GM18861 (cell line): ENCODE results near the gene MCRIP2.

ENCODE experiments used
- ATAC-seq: cut with Tn5 transposase; IDR thresholded peaks from one replicate; pipeline ENCODE4 v1.9.1; 2021; ENCODE audit not compliant: unreplicated experiment

The MCRIP2 gene

DNA sequence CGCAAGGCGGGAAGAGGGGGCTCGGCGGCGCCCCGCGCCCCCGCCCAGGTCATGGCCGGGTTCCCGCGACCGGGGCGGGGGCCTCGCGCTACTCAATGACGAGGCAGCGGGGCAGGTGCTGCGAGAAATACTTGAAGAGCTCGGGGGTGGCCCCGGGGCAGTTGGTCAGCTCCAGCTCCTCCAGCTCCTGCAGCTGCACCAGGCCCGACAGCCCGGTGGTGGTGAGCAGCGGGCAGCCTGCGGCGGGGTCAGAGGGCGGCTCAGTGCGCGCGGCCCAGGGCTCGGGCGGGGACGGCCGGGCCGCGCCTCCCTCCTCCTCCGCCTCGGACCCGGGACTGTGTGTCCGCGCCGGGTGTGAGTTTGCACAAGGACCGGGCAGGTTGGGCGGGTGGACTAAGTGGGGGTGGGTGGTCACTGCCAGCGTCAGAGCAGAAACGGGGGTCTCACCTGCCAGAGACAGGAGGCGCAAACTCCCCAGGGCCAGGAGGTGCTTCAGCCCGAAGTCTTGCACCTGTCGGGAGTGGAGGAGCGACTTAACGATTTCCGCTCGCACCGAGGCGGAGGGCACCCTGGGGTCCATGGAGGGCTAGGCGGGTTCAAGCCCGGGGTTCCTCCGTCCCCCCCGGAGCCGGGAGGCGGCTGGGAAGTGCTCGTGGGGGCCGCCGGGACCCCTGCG lies 52.7 kb downstream of the MCRIP2 start:
- ATAC-seq = no peak

DNA sequence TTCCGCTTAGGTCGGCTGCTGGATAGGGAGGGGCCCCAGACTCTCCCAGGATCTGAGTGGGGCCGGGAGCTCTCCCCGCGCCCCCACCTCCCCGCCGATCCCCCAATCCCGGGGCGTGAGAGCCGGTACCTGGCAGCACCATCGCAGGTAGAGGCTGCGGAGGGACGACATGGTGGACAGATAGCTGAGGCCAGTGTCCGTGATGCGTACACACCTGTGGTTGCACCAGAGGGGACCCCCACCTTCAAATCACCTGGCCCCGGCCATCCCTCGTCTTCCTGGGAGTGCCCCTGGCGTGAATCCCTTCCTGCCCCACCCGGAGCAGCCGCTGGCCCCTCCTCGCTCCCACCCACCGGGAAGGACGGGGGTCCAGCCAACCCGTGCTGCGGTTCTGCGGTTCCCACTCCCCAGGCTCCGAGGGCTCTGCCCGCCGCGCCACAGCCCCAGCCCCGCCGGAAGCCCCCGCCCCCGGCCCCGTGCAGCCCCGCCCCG lies 53.3 kb downstream of the MCRIP2 start:
- ATAC-seq = no peak

DNA sequence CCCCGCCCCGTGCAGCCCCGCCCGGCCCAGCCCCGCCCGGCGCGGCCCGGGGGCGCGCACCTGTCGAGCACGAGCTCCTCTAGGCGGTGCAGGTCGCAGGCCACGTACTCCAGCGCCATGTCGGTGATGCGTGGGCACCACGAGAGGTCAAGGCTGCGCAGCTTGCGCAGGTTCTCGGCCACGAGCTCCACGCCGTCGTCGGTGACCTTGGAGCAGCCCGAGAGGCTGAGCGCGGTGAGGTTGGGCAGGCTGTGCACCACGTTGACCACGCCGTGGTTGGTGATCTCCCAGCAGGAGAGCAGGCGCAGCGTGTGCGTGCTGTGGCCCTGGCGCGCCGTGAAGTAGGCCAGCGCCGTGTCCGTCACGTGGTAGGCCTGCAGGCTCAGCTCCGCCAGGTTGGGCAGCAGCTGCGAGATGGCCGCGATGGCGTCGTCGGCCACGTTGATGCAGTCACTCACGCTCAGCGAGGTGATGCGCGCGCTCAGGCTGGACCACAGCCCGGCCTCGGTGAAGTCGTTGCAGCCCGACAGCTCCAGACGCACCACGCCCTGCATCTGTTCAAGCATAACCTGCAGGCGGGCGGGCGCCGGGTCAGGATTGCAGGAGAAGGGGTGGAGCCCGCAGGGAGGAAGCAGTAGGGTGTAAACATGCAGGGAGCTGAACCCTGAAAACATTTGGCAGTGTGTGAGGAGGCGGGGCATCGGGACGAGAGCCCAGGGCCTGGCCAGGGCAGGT lies 53.9 kb downstream of the MCRIP2 start:
- ATAC-seq = no peak
